K562 (cell line): Measurements from ENCODE around the gene PGAP2. TPM values are rescaled to one million over a fixed set of nuclear protein-coding genes. Genes with fewer than 3 reads are reported as not detected.

Experiments used
- ARID4B ChIP-seq: sonication (generic); formaldehyde crosslinking; IDR thresholded peaks from 2 replicates; pipeline ENCODE4 v1.8.0; 2022; ENCODE audit warnings: mild to moderate bottlenecking, missing genetic modification reagents
- CREM ChIP-seq: IDR thresholded peaks from 2 replicates; pipeline ENCODE4 v1.6.1; 2014; ENCODE audit warnings: antibody characterized with exemption, low read depth
- DPF2 ChIP-seq: fragments of 450-650 bp; IDR thresholded peaks from 2 replicates; pipeline ENCODE4 v1.6.1; 2016
- E2F3 ChIP-seq: fragments of 250-450 bp; sonication (Bioruptor Pico); IDR thresholded peaks from 2 replicates; pipeline ENCODE4 v1.4.0; 2020; ENCODE audit warnings: mild to moderate bottlenecking
- E2F6 ChIP-seq, 2 experiments: IDR thresholded peaks; 2 replicates each; pipeline ENCODE4 v1.6.1; 2011; ENCODE audit warnings: borderline replicate concordance in 1 of 2, control low read depth in 1 of 2, low read depth in 1 of 2, low read length in 1 of 2, mild to moderate bottlenecking in 1 of 2, mixed read lengths in 1 of 2, moderate library complexity in 1 of 2; ENCODE audit not compliant: insufficient read depth in 1 of 2, insufficient read length in 1 of 2, poor library complexity in 1 of 2, severe bottlenecking in 1 of 2; ENCODE audit errors: extremely low read depth in 1 of 2
- HDAC2 ChIP-seq: fragments of 450-650 bp; IDR thresholded peaks from 2 replicates; pipeline ENCODE4 v1.6.1; 2016; ENCODE audit warnings: mild to moderate bottlenecking
- KAT7 ChIP-seq: sonication (generic); formaldehyde crosslinking; IDR thresholded peaks from 2 replicates; pipeline ENCODE4 v1.8.0; 2022; ENCODE audit warnings: missing genetic modification reagents, mild to moderate bottlenecking, borderline replicate concordance
- NCOA1 ChIP-seq: fragments of 450-650 bp; IDR thresholded peaks from 2 replicates; pipeline ENCODE4 v1.6.1; 2016; ENCODE audit warnings: low read depth
- NR2F6 ChIP-seq: fragments of 450-650 bp; formaldehyde crosslinking; IDR thresholded peaks from 2 replicates; pipeline ENCODE4 v1.4.0; 2020; ENCODE audit warnings: mild to moderate bottlenecking
- NR3C1 ChIP-seq: sonication (generic); formaldehyde crosslinking; IDR thresholded peaks from 2 replicates; pipeline ENCODE4 v1.8.1; 2022; ENCODE audit warnings: missing genetic modification reagents
- PTRF ChIP-seq: fragments of 450-650 bp; IDR thresholded peaks from 2 replicates; pipeline ENCODE4 v1.6.1; 2016; ENCODE audit warnings: mild to moderate bottlenecking, missing genetic modification characterization, missing compliant biosample characterization
- RBM25 ChIP-seq: fragments of 200-400 bp; formaldehyde crosslinking; IDR thresholded peaks from 2 replicates; pipeline ENCODE4 v1.6.1; 2018; ENCODE audit warnings: low read length, low read depth, moderate library complexity; ENCODE audit not compliant: severe bottlenecking
- SIX5 ChIP-seq, 2 experiments: IDR thresholded peaks; 2 replicates each; pipeline ENCODE4 v1.6.1; 2011; ENCODE audit warnings: low read length in 2 of 2, borderline replicate concordance in 1 of 2, low read depth in 1 of 2, mild to moderate bottlenecking in 1 of 2, moderate library complexity in 1 of 2; ENCODE audit not compliant: insufficient read depth in 1 of 2
- SUPT5H ChIP-seq: fragments of 450-650 bp; IDR thresholded peaks from 2 replicates; pipeline ENCODE4 v1.6.1; 2016
- TAF9B ChIP-seq: fragments of 450-650 bp; IDR thresholded peaks from 2 replicates; pipeline ENCODE4 v1.6.1; 2018; ENCODE audit warnings: mild to moderate bottlenecking; ENCODE audit not compliant: partially characterized antibody
- ZNF124 ChIP-seq: sonication (generic); formaldehyde crosslinking; IDR thresholded peaks from 2 replicates; pipeline ENCODE4 v1.8.1; 2022; ENCODE audit warnings: missing genetic modification reagents
- ZNF134 ChIP-seq: fragments of 250-450 bp; sonication (Bioruptor Pico); conservative IDR thresholded peaks from 2 replicates; pipeline ENCODE4 v1.4.0; 2020
- ZNF175 ChIP-seq: fragments of 200-800 bp; sonication (Bioruptor generic); IDR thresholded peaks from 2 replicates; pipeline ENCODE4 v1.6.1; 2016; ENCODE audit warnings: low read depth, mild to moderate bottlenecking, missing genetic modification characterization, missing compliant biosample characterization
- ZNF184 ChIP-seq: sonication (generic); formaldehyde crosslinking; IDR thresholded peaks from 2 replicates; pipeline ENCODE4 v1.5.0; 2020; ENCODE audit warnings: missing genetic modification reagents
- ZNF197 ChIP-seq: fragments of 200-800 bp; sonication (Bioruptor generic); IDR thresholded peaks from 2 replicates; pipeline ENCODE4 v1.6.1; 2016; ENCODE audit warnings: low read depth, missing genetic modification characterization, missing compliant biosample characterization
- ZNF717 ChIP-seq: fragments of 250-450 bp; sonication (Bioruptor Pico); IDR thresholded peaks from 2 replicates; pipeline ENCODE4 v1.5.0; 2021
- ZNF766 ChIP-seq: fragments of 200-800 bp; sonication (Bioruptor generic); conservative IDR thresholded peaks from 2 replicates; pipeline ENCODE4 v1.6.1; 2016; ENCODE audit warnings: missing genetic modification characterization, missing compliant biosample characterization
- polyA plus RNA-seq, 8 experiments: library from polyadenylated mRNA; depleted of rRNA in 4 of 8; stranded (reverse) in 5 of 8; unstranded in 3 of 8; fragments of >200 nt; fragmentation: Nextera tagmentation in 2 of 8; fragmentation: Illumina TruSeq in 1 of 8; extraction: Ambion mirVana in 2 of 8; extraction: Trizol in 1 of 8; gene quantifications; 2 replicates each; pipeline versions ENCODE4 v1.2.1 to v1.2.3, GENCODE V29; 2011 to 2014; ENCODE audit warnings: inconsistent platforms in 1 of 8, missing spikeins in 1 of 8
- total RNA-seq, 7 experiments: library from RNA; depleted of rRNA in 6 of 7; stranded (reverse); fragments of >200 nt in 6 of 7; fragmentation: Illumina TruSeq in 2 of 7; extraction: Trizol in 2 of 7; gene quantifications; 2 replicates each; pipeline versions ENCODE4 v1.2.1 to v1.2.3, GENCODE V29; 2011 to 2021; ENCODE audit warnings: low replicate concordance in 1 of 7
- TF ChIP-seq, protein P1 (sequence below): sonication (generic); formaldehyde crosslinking; IDR thresholded peaks from 2 replicates; pipeline ENCODE4 v1.5.0; 2020; ENCODE audit warnings: missing genetic modification reagents
- TF ChIP-seq, protein P2 (sequence below): fragments of 250-450 bp; sonication (Bioruptor Pico); IDR thresholded peaks from 2 replicates; pipeline ENCODE4 v1.8.0; 2021; ENCODE audit warnings: borderline replicate concordance, mild to moderate bottlenecking, moderate library complexity; ENCODE audit not compliant: poor library complexity, severe bottlenecking

The PGAP2 gene
- total and polyA plus RNA-seq, 9 of the 15 experiments (the other 6 are each of a cell fraction or from before 2014, with no cell fraction given), result 17.9 to 47.2 (median 33.7) TPM

DNA sequence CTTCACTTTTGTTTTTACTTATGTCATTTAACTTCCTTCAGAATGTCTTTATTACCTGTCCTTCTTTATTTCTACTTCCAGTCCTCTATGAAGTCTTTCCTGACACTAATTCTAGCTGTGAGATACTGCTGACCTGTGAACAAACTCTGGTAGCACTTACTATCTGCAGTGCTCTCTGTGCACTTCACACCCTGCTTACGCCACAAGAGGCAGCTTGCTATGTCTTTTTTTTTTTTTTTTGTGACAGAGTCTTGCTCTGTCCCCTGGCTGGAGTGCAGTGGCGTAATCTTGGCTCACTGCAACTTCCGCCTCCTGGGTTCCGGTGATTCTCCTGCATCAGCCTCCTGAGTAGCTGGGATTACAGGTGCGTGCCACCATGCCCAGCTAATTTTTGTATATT lies 57.8 kb downstream of the PGAP2 start (continued):
- TF ChIP-seq NCOA1, result peak; percentile 55; the same call in 1 of the 2 replicates
- no peak for TF ChIP-seq TAF9B
- no peak for TF ChIP-seq E2F6 (IDR thresholded peaks at IDR 0.05; ENCODE audit: borderline replicate concordance in 1 of 2, extremely low read depth in 1 of 2, insufficient read depth in 1 of 2, insufficient read length in 1 of 2, low read depth in 1 of 2, low read length in 1 of 2, poor library complexity in 1 of 2, severe bottlenecking in 1 of 2)
- no peak for TF ChIP-seq NR3C1 (CRISPR knock-in tag)
- TF ChIP-seq ZNF717 (CRISPR knock-in tag), result no peak
- TF ChIP-seq DPF2, result peak; percentile 86
- TF ChIP-seq SIX5 (IDR thresholded peaks at IDR 0.05; ENCODE audit: borderline replicate concordance in 1 of 2, insufficient read depth in 1 of 2, low read depth in 1 of 2, low read length in 2 of 2), result no peak
- peak; percentile 82 for TF ChIP-seq CREM
- TF ChIP-seq SUPT5H, result no peak
- TF ChIP-seq RBM25, result no peak
- no peak for TF ChIP-seq KAT7 (CRISPR knock-in tag)
- no peak for TF ChIP-seq ZNF124
- peak; percentile 29; the same call in 1 of the 2 replicates for TF ChIP-seq ZNF175 (CRISPR knock-in tag)
- no peak for TF ChIP-seq ZNF134 (CRISPR knock-in tag)
- no peak for TF ChIP-seq ZNF766
- no peak for TF ChIP-seq ZNF197
- TF ChIP-seq, protein P1, sequence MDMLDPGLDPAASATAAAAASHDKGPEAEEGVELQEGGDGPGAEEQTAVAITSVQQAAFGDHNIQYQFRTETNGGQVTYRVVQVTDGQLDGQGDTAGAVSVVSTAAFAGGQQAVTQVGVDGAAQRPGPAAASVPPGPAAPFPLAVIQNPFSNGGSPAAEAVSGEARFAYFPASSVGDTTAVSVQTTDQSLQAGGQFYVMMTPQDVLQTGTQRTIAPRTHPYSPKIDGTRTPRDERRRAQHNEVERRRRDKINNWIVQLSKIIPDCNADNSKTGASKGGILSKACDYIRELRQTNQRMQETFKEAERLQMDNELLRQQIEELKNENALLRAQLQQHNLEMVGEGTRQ (CRISPR knock-in tag), result no peak
- TF ChIP-seq ZNF184 (CRISPR knock-in tag), result no peak
- TF ChIP-seq NR2F6 (CRISPR knock-in tag), result no peak
- TF ChIP-seq, protein P2, sequence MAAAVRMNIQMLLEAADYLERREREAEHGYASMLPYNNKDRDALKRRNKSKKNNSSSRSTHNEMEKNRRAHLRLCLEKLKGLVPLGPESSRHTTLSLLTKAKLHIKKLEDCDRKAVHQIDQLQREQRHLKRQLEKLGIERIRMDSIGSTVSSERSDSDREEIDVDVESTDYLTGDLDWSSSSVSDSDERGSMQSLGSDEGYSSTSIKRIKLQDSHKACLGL (CRISPR knock-in tag), result no peak
- no peak for TF ChIP-seq E2F3
- TF ChIP-seq ARID4B (CRISPR knock-in tag), result 0 out of 2 replicates have a peak, but pooled peaks have one; percentile 36
- TF ChIP-seq HDAC2, result 0 out of 2 replicates have a peak, but pooled peaks have one; percentile 54
- no peak for TF ChIP-seq PTRF
